ENCODE measurements around the gene C3. TPM values are rescaled to one million over a fixed set of nuclear protein-coding genes. Genes with fewer than 3 reads are reported as not detected.

The C3 gene
- total and polyA plus RNA-seq, 2 of the 13 experiments (the other 11 are each of a cell fraction or from before 2014, with no cell fraction given) = 1,455 to 6,272 TPM

GRCh38 chr19:6725513-6726231 lies 5.2 kb upstream of the C3 start (continued):
- no peak for TF ChIP-seq SMAD1 (CRISPR knock-in tag; IDR thresholded peaks at IDR 0.05; ENCODE audit: borderline replicate concordance, low read depth)
- TF ChIP-seq KLF6 (CRISPR knock-in tag; IDR thresholded peaks at IDR 0.05) = 0 out of 2 replicates have a peak, but pooled peaks have one; percentile 16
- no peak for TF ChIP-seq PREB (CRISPR knock-in tag; IDR thresholded peaks at IDR 0.05)
- no peak for TF ChIP-seq UBTF (CRISPR knock-in tag; IDR thresholded peaks at IDR 0.05)
- peak; percentile 80 for TF ChIP-seq MIXL1 (CRISPR knock-in tag; IDR thresholded peaks at IDR 0.05)
- no peak for TF ChIP-seq ZNF800 (CRISPR knock-in tag; IDR thresholded peaks at IDR 0.05)
- no peak for TF ChIP-seq HNRNPUL1 (IDR thresholded peaks at IDR 0.05; ENCODE audit: low read depth, low read length)
- no peak for TF ChIP-seq SSRP1 (CRISPR knock-in tag; IDR thresholded peaks at IDR 0.05)
- no peak for TF ChIP-seq ZBTB25 (CRISPR knock-in tag; IDR thresholded peaks at IDR 0.05)
- TF ChIP-seq PHF21A (CRISPR knock-in tag; IDR thresholded peaks at IDR 0.05) = peak; percentile 76; the same call in 1 of the 2 replicates
- no peak for TF ChIP-seq ZNF777 (CRISPR knock-in tag; IDR thresholded peaks at IDR 0.05)
- TF ChIP-seq FOXA1 (IDR thresholded peaks at IDR 0.05) = no peak
- TF ChIP-seq FOXA1 (CRISPR knock-in tag; IDR thresholded peaks at IDR 0.05) = no peak
- TF ChIP-seq DNMT3B (CRISPR knock-in tag; conservative IDR thresholded peaks at IDR 0.05) = no peak
- TF ChIP-seq XBP1 (CRISPR knock-in tag; IDR thresholded peaks at IDR 0.05) = no peak
- TF ChIP-seq ZNF264 (CRISPR knock-in tag; IDR thresholded peaks at IDR 0.05) = no peak
- TF ChIP-seq PLSCR1 (CRISPR knock-in tag; IDR thresholded peaks at IDR 0.05; ENCODE audit: borderline replicate concordance) = no peak
- TF ChIP-seq ZNF513 (CRISPR knock-in tag; conservative IDR thresholded peaks at IDR 0.05) = no peak
- no peak for TF ChIP-seq REL (CRISPR knock-in tag; conservative IDR thresholded peaks at IDR 0.05)
